ENCODE measurements around the gene GUCY1A2. TPM values are rescaled to one million over a fixed set of nuclear protein-coding genes. Genes with fewer than 3 reads are reported as not detected.
"Not testable (repeated sequence)": the region's sequence is repeated elsewhere in the genome, so short reads cannot be mapped to it uniquely, and the experiment has no call there.

Gene GUCY1A2
- total RNA-seq, 4 donors from 2014 or later: 3.6 to 8.0 (median 4.0) TPM

DNA sequence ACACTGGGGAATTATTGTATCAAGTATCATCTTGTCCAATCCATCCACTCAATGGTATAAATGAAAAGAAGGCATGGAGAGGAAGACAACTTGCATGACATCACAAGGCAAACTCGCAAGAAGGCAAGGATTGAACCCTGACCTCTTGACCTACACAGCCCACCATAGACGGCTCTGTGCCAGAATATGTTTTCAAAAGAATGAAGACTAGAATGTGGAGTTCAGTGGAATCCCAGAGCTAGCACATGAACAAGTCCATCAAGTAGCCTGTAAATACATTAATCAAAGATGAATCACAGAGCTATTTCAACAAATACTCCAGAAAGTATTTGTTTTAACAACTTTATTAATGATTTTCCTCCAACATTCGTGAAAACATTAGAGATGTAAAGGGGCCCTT, 189.7 kb downstream of the GUCY1A2 start:
- WGBS, 2 donors: 44 to 47% methylated on average over 3 of the region's 3 CpGs
- TF ChIP-seq EP300 (IDR thresholded peaks at IDR 0.05) (no peak), POLR2A (IDR thresholded peaks at IDR 0.05) (no peak)
- TF ChIP-seq, protein P1, sequence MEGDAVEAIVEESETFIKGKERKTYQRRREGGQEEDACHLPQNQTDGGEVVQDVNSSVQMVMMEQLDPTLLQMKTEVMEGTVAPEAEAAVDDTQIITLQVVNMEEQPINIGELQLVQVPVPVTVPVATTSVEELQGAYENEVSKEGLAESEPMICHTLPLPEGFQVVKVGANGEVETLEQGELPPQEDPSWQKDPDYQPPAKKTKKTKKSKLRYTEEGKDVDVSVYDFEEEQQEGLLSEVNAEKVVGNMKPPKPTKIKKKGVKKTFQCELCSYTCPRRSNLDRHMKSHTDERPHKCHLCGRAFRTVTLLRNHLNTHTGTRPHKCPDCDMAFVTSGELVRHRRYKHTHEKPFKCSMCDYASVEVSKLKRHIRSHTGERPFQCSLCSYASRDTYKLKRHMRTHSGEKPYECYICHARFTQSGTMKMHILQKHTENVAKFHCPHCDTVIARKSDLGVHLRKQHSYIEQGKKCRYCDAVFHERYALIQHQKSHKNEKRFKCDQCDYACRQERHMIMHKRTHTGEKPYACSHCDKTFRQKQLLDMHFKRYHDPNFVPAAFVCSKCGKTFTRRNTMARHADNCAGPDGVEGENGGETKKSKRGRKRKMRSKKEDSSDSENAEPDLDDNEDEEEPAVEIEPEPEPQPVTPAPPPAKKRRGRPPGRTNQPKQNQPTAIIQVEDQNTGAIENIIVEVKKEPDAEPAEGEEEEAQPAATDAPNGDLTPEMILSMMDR (IDR thresholded peaks at IDR 0.05): no peak
- H3K4me1 ChIP-seq: no peaks in the 10 kb centered on the region

DNA sequence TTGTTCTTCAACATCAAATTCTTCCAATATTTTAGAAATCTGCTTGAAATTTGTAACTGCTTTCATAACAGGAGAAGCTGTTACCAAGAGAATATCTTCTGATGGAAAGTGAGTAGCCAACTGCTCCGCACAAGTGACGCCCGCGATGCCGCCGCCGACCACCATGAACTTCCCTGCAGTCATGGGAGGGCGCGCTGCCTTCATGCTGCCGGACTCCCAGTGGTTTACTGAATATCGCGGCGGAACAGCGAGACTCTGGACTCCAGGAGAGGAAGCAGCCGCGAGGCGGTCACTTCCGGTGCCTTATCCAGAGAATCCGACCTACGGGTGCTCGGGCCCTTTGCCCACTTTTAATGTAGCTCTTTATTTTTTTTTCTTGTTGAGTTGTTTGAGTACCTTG, 190.6 kb downstream of the GUCY1A2 start:
- WGBS, 2 donors: 94 to 97% methylated on average over 21 of the region's 21 CpGs
- TF ChIP-seq, protein P1 (IDR thresholded peaks at IDR 0.05): no peak
- no peak for TF ChIP-seq POLR2A (IDR thresholded peaks at IDR 0.05)
- TF ChIP-seq EP300 (IDR thresholded peaks at IDR 0.05): no peak
- DNase-seq (ENCODE audit: low spot score in 2 of 2): no peak
- no peak overlapping the region for H3K4me3 ChIP-seq
- H3K36me3 ChIP-seq: no peaks in the 10 kb centered on the region
- H3K27ac ChIP-seq: no peak overlapping the region
- no peaks in the 10 kb centered on the region for H3K4me1 ChIP-seq
- H3K9me3 ChIP-seq: no peaks in the 10 kb centered on the region
- H3K27me3 ChIP-seq: no peaks in the 10 kb centered on the region

More for the DNA sequence above, 189.7 kb downstream of the GUCY1A2 start:
- DNase-seq (ENCODE audit: low spot score in 2 of 2): no peak
- Histone ChIP-seq H3K4me3 (no peak overlapping the region), H3K27ac (no peak overlapping the region), H3K36me3 (no peaks in the 10 kb centered on the region), H3K27me3 (no peaks in the 10 kb centered on the region), H3K9me3 (no peaks in the 10 kb centered on the region)

DNA sequence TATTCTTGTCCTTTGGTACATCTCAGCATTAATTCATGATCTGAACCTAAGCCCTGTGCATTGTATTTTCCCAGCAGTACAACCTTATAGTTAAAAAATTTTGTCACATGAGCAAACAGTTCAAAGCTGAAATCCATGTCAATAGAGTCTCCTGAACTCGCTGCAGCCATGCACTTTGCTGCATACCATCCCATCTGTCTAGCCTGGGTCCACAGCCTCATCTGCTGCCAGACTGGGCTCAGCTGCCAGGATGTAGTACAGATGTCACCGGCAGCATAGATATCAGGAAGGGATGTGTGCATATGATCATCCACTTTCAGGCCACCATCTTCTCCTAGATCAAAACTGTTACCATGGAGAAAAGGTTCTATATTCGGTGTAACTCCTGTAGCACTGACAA, 191.7 kb downstream of the GUCY1A2 start:
- not testable (repeated sequence) for H3K27ac ChIP-seq; H3K36me3 ChIP-seq; H3K4me3 ChIP-seq; DNase-seq (ENCODE audit: low spot score in 2 of 2); H3K27me3 ChIP-seq; H3K9me3 ChIP-seq; H3K4me1 ChIP-seq
- 90 to 98% methylated on average over 3 of the region's 3 CpGs for WGBS, 2 donors

DNA sequence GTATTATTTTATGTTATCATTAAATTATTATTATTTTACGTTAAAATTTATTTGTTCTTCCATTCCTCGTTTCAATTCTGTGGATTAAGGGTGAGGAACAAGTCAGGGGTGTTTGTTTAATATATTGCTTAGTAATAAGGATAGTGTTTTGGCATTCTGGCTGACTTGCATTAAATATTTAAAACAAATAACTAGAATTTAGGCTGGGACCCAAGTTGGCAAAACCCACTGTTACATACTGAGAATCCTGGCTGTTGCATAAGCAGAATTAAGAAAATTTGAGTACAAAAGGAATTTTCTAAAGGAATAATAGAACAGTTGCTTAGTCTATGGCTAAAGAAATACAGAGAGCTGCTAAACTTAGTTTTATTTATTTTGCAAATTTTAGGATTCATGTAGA, 196.4 kb downstream of the GUCY1A2 start:
- 71 to 87% methylated on average over 2 of the region's 2 CpGs for WGBS, 2 donors
- H3K36me3 ChIP-seq: no peaks in the 10 kb centered on the region
- H3K27ac ChIP-seq: no peak overlapping the region

DNA sequence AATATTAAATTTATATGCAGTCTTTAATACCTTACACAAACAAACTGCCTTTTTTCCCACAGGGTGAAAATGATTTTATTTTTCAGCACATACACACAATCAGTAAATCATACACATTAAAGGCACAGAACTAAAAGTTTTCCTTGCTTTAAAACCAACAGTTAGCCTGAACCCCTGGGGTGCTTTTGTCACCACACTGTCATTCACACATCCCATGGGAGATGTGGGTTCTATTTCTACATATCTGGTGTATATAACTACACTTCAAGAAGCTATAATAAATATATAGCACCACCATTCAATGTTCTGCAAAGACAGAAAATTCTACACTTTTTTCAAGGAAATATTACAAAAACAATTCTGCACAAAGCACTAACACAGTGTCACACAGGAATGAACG, 197.0 kb downstream of the GUCY1A2 start:
- 47 to 87% methylated on average over 1 of the region's 1 CpG for WGBS, 2 donors
- no peak for DNase-seq (ENCODE audit: low spot score in 2 of 2)

More for the DNA sequence above, 196.4 kb downstream of the GUCY1A2 start:
- DNase-seq (ENCODE audit: low spot score in 2 of 2): no peak
- H3K4me1 ChIP-seq: no peaks in the 10 kb centered on the region
- H3K27me3 ChIP-seq: no peaks in the 10 kb centered on the region
- TF ChIP-seq, protein P1 (IDR thresholded peaks at IDR 0.05): no peak
- no peak for TF ChIP-seq EP300 (IDR thresholded peaks at IDR 0.05)
- no peak for TF ChIP-seq POLR2A (IDR thresholded peaks at IDR 0.05)
- H3K4me3 ChIP-seq: no peak overlapping the region
- no peaks in the 10 kb centered on the region for H3K9me3 ChIP-seq

More for the DNA sequence above, 197.0 kb downstream of the GUCY1A2 start:
- no peak overlapping the region for H3K4me3 ChIP-seq
- no peaks in the 10 kb centered on the region for H3K36me3 ChIP-seq
- no peak overlapping the region for H3K27ac ChIP-seq
- H3K4me1 ChIP-seq: no peaks in the 10 kb centered on the region
- no peaks in the 10 kb centered on the region for H3K9me3 ChIP-seq
- H3K27me3 ChIP-seq: no peaks in the 10 kb centered on the region
- TF ChIP-seq EP300 (IDR thresholded peaks at IDR 0.05) (no peak), POLR2A (IDR thresholded peaks at IDR 0.05) (no peak)
- TF ChIP-seq, protein P1 (IDR thresholded peaks at IDR 0.05): no peak
